COLO668 (cell line): ENCODE data around the gene POU3F3.

Source experiments
- DNase-seq: peaks from one replicate; lab custom pipeline; 2025; ENCODE audit not compliant: unreplicated experiment; lab: John Stamatoyannopoulos, UW

Gene POU3F3

DNA sequence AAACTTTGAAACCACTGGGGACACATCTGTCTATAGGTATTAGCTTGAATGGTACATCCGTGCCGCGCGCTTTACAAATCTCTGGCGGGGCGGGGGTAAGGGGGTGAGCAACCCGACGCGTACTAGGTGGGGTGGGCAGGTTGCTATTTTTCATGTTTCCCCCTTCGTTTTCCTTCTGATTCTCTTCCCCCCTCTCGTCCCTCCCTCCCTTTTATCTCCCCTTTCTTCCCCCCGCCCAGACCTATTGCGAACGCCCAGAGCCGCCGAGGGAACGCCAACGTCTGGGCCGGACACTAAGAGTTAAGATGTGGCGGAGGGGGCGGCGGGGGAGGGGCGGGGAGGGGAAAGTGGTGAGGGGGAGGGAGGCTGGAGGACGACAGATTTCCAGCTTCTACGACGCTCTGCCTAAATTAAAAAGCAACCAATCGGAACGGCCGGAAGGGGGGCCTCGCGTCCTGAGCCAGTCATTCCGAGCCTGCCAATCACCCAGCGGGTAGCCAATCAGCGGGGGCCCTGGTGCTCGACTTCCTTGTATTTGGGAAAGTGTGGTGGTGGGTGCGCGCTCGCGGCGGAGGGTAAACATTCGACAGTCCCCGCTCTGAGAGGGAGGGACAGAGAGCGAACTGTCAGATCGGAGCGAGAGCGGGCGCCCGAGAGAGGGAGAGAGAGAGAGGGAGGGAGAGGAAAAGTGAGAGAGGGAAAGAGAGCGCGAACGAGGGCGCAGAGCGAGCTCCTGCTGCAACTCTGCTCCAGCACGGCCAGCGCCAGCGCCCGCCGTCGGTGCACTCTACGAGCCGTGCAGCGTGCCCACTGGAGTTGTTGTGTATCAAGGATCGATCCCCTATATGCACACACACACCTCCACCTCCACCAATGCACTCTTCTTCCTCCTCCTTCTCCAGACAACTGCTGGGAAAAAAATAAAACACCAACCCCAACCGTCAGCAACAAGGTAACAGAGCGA is at the start of gene POU3F3:
Gene POU3F3 (plus strand): TSS at position 582 of the 964 bp plus-strand sequence. CDS start 1,396 bp downstream, outside the sequence.
- peak; percentile 96 for DNase-seq

DNA sequence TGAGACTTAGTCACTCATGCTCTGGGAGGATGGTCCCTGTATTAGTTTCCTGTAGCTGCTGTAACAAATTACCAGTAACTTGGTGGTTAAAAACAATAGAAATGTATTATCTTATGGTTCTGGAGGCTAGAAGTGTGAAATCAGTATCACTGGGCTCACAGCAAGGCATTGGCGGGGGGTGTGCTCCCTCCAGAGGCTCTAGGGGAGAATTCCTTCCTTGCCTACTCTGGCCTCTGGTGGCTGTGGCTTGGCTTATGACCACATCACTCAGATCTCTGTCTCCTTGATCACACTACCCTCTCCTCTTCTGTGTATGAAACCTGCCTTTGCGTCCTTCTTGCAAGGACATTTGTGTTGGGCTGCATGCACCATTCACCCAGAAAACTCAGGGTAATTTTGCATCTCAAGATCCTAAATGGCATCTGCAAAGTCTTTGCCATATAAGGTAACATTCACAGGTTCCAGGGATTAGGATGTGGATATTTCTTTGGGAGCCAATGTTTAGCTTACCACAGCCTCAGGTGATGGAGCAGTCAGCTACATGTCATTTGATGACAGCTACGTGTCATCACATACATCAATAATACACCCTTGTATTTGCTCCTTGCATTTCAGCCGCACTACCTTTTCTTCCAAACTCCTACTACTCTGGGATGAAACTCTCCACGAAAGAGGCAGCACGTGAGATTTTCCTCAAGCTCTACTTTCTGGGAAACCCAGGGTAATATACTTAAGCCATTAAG is 49.6 kb upstream of the POU3F3 start:
- DNase-seq: no peak

DNA sequence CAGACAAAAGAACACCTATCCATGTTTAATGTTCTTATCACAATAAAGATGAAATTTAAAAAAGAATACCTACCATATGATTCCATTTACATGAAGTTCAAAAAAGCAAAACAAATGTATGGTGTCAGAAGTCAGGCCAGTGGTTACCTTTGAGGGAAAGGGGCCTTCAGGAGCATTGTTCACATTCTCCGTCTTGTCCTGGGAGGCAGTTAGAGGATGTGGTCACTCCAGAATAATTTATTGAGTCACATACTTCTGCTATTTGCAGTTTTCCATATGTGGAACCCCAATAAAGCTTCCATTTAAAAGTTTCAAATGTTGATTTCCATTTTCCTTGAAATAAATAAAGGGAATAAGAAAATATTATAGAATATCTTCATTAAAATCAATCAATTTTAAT is 41.6 kb upstream of the POU3F3 start:
- no peak for DNase-seq

DNA sequence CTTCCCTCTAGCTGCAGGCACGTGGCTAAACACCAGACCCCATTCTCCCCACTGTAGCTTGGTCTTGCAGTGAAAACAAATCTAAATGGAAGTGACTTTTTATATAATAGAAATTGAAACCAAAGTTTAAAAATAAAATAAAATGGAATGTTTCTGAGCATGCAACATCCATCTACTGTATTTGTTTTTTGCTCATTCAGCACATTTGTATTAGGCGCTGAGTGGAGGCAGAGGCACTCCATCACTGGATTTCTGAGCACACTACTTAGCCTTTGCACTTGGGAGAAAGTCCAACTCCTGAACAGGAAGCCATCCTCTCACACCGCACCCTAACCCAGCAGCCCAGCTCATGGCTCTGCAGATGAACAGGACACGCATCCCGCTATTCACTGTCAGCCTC is 37.8 kb upstream of the POU3F3 start:
- DNase-seq: no peak

DNA sequence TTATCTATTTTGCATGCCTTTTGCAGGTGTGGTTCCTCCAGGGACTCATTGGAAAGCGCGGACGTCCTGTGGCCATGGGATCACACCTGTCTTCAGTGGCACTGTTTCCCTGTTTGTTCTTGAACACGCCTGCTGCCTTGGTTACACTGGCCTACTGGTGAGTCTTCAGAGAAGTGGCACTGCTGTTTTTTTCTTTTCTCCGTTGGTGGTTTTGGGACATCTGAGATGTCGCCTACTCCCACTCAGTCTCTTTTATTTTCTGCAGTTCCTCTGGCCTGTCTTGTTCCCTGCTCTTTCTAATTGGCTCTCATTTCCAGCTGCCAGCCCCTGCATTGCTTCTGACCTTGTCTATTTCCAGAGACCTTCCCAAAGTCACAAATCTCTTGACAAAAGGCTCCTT is 35.7 kb upstream of the POU3F3 start:
- peak; percentile 40 for DNase-seq

DNA sequence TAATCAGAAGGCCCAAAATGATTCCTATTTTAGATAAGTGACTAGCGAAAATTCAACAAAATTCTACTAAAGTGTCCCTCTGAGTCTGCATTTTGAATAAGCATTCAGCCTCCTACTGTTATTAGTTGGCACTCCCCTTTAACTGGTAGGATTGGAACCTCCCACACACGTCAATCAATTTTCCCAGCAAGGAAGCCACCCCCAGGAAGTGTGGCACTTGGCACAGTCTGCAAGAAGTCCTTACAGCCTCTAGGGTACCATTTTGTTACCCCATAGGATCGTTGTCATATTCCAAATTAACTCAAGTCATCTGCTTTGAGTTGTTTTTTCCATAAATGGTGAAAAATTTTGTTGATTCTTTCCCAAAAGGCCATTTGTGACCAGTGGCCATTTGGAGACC is 33.8 kb upstream of the POU3F3 start:
- DNase-seq: no peak

DNA sequence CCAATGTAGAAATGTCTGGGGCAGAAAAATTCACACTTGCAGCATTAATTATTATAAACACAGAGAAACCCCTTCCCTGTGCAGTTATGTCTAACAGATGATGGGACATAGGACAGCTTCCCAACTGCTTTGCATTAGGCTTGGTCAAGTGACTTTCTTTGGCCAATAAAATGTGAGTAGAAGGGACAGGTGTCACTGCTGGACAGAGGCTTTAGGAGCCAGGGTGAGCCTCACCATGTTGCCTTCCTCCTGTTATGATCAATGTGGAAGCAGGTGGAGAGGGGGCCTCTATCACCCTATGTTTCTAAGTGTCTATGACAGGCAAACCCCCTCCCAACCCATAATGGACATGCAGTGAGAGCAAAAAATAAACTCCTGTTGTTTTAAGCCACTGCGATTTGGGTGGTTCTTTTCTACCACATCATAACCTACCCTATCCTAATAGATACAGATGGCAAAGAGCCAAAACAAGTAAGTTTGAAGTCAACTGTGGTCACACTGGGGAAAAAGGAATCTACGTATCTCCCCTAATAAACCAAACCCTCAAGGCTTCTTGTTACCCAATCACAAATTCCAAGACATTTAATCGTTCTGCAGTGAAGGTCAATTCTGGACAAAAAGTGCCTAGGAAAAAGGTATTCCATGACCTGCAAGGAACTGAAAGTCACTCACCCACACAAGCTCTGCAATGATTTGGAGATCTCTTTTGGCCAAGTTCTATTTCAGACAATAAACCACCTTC is 28.6 kb upstream of the POU3F3 start:
- no peak for DNase-seq

DNA sequence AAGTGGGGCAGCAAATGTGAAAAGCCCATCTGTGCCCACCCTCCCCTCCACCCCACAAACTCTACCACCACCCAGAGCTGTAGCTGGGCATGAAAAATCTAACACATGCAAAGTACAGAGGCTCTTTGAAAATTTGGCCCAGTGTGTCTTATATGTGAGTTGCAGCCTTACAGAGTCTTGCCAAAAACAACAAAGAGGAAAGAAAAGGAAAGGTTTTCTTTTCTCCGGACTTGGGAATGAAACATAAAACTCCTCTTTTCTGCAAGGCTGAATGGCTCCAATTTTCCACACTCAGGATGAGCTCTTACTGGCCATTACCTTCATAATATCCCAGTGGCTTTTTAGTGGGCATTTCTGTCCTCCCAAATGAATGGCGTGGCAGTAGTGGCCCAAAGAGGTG is 27.9 kb upstream of the POU3F3 start:
- no peak for DNase-seq

DNA sequence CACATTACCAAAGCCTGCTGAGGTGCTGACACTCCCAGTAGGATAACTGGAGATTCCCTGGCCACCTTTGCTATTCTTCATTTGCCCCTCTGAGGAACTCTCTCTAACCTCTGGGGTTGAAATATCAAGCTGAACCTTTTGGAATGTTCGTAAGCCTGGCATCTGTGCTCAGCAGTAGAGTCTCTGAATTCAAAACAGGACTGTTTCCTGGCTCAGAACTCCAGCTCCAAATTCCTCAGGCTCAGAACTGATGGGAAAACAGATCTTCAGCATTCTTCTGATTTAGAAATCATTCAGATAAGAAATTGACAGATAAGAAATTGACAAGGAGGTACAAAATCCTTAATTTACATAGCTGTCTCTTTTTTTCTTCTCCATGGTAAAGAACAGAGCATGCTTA is 22.2 kb upstream of the POU3F3 start:
- DNase-seq: no peak

DNA sequence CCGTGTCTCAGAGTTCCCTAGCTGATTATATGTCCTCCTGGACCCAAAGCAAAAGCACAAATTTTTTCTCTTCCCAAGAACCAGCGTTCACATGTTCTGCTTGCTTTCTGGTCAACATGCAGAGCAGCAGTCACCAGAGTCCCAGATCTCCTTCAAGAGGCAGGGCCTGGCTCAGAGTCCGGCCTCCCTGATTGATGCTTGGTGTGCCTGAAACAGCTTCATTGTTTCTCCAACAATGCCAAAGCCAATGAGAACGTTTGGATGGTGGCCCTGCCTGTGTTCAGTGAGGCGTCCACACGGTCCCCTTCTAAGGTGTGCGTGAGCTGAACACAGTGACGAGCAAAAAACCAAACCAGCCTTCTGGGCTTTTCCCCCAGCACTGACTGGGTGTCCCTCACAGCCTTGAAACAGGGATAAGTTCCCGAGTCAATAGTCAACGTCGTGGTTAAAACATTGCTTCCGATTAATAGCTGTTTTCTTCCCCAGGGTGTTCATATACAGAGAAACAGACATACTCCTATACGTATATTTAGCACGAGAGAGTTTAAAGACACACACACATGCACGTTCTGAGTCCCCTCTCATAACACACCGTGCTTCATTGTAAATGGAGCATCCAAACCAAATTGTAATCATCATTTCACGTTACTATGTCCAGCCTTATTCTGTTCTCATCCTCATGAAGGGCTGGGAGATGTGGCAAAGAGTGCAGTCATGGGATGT is 19.3 kb upstream of the POU3F3 start:
- no peak for DNase-seq

DNA sequence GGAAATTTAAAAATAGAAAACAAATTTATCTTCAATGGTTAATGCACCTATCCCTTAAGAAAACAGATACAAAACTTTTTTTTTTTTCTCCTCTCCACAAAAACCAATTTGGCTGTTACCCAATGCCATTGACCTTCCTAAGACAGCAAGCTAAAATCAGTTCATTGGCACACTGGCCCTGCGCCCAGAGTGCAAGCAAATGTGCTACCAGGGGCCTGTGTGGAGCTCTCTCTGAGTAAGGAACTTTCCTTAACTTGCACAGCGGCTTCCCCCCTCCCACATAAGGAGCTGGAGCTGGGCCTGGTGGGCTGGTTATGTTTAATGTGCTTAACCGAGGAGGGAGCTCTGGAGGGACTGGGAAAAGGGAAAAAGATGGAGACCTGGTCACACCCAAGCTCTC is 17.6 kb upstream of the POU3F3 start:
- DNase-seq: no peak

DNA sequence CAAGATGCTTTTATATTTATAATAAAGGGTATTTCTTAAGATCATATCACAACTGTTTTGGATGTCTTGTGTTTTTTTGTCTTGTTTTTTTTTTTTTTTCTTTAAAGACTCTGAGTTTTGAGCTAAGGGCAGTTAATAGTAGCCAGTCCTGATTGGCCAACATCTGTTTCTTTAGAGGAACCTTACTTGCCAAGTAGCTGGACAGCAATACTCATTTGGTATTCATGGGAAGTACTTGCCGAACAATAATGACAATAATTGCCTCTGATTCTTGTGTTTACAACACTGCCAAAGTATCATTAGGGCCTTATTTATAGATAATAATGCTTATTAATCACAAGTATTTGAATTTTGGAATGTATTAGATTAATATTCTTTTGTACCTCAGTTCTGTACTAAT is 17.1 kb upstream of the POU3F3 start:
- DNase-seq: no peak

DNA sequence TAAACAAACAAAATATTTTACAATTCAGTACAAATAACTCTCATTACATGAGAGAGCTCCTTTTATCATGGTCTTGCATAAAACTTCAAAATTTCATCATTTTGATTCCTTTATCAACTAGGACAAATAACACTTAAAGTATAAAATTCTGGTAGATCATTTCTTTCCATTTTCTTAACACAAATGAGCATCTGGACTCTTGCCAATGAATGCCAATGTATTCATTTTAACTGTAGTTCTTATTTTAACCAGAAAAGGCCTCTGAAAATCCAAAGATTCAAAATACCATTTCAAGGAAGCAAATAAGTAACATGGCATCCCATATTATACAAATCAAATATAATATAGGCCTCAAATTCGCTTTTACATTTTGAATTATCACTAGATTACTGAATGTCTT is 13.8 kb upstream of the POU3F3 start:
- no peak for DNase-seq

DNA sequence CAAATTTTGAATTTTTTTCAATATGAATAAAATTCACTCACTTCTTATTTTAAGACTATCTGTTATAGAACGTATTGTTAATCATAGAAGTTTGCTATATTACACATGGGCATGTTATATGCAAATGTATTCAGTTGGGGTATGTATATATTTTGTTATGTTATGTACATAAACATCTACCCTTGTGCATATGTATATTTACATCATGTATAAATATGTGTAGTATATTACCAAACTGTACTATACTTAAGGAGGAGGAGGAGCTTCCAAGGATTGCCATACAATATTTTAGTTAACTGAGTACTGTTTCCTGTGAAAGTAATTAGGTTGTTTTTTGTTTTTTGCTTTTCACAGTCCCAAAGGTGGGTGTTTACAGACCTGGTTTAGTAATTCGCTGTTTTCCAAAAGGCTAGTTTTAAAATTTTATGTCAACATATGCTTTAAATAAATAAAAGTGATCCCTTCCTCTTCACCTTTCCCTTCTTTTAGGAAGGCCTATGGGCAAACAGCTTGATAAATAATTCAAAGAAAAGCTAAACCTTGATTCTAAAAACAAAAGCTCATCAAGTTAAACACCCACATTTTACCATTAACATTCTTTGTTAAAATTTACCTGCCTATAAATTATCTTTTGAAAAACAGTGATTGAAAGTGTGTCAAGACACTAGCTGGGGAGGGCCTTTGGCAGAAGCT is 12.9 kb upstream of the POU3F3 start:
- no peak for DNase-seq

DNA sequence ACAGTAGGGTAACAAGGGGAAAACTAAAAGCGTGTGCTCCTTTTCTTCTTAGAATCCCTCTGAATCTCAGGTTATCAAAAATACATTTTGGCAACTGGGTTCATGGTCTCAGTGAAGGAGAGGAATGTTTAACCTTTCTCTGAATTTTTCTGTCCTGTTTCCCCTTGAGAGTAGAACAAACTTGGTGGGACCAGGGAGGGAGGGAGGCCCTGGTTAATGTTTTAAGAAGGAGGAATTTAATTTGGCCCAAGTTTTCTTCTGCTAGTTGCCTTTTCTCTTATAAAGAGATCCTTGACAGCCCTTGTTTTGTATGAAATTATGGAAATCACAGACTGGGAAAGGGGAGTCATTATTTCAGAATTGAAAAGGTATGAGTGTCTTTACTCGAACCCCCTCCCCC is 12.2 kb upstream of the POU3F3 start:
- DNase-seq: no peak

DNA sequence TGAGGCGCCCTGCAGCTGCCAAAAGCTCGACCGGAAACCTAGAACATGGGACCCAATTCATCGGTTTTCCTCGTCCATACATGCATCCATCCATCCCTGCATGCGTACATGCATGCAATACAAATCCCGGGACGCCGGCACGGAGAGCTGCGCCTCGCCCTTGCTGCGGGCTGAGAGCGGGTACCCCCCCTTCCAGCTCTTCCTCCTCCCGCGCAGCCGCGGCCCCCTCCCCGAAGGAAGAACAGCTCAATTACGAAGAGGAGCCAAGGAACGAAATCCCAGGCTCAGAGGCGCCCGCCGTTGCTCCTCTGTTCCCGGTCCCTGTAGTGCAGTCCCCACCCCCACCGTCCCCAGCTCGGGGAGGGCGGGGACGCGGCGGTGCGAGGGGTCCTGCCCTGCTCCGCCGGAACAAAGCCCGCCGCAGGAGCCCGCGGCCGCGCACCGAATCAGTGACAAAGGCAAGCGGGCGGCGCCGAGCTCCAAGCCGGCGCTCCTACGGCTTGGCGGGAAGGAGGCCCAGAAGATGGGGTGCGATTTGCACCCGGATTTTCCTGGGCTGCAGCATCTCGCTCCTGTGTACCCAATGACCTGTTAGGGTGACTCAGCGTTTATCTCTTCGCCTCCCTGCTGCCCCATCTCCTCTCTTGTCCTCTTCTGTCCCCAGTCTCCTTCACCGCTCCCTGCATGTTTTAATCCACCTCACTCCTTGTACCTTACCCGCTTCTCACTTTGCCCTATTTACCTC is 8.9 kb upstream of the POU3F3 start:
- DNase-seq: peak; percentile 52

DNA sequence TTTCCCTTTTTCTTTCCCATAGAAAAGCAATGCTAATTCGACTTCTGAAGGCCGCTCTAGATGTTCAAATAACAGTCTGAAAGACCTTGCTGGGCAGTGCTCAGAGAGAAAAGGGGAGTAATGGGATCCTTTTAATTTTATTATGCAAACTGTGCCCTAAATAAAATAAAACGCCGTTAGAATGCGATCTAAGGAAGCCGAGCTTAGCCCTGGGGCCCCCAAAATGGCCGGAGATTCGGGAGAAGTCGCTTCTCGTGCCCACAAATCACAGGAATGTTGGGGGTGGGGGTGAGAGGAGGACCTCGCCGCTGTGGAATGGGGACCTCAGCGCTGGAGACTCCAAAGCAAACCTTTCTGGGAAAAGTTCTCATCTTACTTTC is 8.4 kb upstream of the POU3F3 start:
- DNase-seq: no peak

DNA sequence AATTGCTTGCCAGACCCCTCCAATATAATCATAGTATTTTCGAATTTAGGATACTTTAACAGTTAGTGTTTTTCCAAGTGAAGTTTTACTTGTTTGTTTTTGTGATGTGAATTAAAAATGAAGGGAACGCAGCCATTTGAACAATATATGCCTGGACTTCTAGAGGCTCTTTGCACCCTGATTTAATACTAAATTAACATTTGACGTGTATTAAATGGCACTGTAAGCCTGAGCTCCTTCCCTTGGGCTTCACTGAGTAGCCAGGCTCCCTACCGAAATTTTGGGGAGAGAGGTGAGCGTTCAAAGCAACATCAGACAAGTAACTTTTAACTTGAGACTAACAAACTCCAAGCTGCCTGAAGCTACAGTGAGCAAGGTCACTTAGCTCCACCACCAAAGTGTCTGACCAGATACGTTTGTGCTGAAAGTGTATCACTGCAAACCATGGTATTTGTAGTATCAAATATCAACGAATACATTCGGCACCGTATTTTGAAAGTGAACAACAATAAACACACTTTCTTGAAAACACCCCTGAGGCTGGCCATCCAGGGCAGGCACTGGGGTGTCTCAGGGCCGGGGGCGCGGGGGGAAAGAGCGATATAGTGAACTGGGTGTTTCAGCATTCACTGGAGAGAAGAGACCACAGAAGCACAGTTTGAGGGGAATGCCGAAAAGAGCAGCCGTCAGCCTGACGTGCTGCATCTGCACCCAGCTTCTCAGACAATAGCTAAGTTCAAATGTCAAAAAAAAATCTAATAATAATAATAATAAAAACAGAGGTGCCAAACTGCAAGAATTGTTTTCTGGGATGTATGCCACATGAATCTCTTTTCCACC is 7.7 kb upstream of the POU3F3 start:
- no peak for DNase-seq
